HepG2 (cell line): ENCODE data around the gene FBXL13.

Experiments
- ATF1 ChIP-seq: IDR thresholded peaks from 2 replicates; pipeline ENCODE4 v1.6.1; 2016; ENCODE audit warnings: mild to moderate bottlenecking, control low read depth
- CREB3 ChIP-seq: sonication (generic); formaldehyde crosslinking; IDR thresholded peaks from 2 replicates; pipeline ENCODE4 v1.5.0; 2020; ENCODE audit warnings: missing genetic modification reagents
- CTCF ChIP-seq: sonication (generic); formaldehyde crosslinking; IDR thresholded peaks from 2 replicates; pipeline ENCODE4 v1.5.0; 2020; ENCODE audit warnings: mild to moderate bottlenecking, missing genetic modification reagents, moderate library complexity
- RAD21 ChIP-seq: fragments of 450-650 bp; formaldehyde crosslinking; IDR thresholded peaks from 2 replicates; pipeline ENCODE4 v1.5.0; 2020; ENCODE audit warnings: mild to moderate bottlenecking
- ZNF687 ChIP-seq: sonication (generic); formaldehyde crosslinking; IDR thresholded peaks from 2 replicates; pipeline ENCODE4 v1.5.1; 2020; ENCODE audit warnings: mild to moderate bottlenecking, missing genetic modification reagents, moderate library complexity

- no peak for TF ChIP-seq RAD21 (CRISPR knock-in tag)
- TF ChIP-seq ZNF687 = no peak
- no peak for TF ChIP-seq CREB3
- no peak for TF ChIP-seq CTCF
- no peak for TF ChIP-seq ATF1 (CRISPR knock-in tag)
Observed at GRCh38 chr7:103037476-103037822, 37.1 kb downstream of the FBXL13 start.
